AG04449 (cell line): Measurements from ENCODE around the gene LAMA5.

Experiments used
- CTCF ChIA-PET: fragments of 350-600 bp; formaldehyde crosslinking; extraction: SDS; loops from one replicate; lab custom pipeline; 2021; ENCODE audit warnings: antibody characterized with exemption; lab: Yijun Ruan, JAX
- POLR2A ChIA-PET: fragments of 400-600, 350-600 bp; formaldehyde crosslinking; extraction: SDS; loops from one replicate; lab custom pipeline; 2020; ENCODE audit warnings: antibody characterized with exemption, inconsistent platforms; lab: Yijun Ruan, JAX
- DNase-seq: peaks from one replicate; pipeline ENCODE4 v3.0.0-alpha.2; 2010; ENCODE audit warnings: low read depth, low spot score
- H3K4me3 ChIP-seq: 2 replicates; pipeline ENCODE4 v1.5.1; 2011; ENCODE audit warnings: low read depth, mild to moderate bottlenecking, control low read depth, low read length
- TF ChIP-seq, protein P1 (sequence below): IDR thresholded peaks from one replicate; pipeline ENCODE4 v1.5.1; 2011; ENCODE audit warnings: mild to moderate bottlenecking, moderate library complexity, low read length, control low read depth, inconsistent platforms; ENCODE audit not compliant: insufficient read depth; ENCODE audit errors: missing control alignments

Gene LAMA5

DNA sequence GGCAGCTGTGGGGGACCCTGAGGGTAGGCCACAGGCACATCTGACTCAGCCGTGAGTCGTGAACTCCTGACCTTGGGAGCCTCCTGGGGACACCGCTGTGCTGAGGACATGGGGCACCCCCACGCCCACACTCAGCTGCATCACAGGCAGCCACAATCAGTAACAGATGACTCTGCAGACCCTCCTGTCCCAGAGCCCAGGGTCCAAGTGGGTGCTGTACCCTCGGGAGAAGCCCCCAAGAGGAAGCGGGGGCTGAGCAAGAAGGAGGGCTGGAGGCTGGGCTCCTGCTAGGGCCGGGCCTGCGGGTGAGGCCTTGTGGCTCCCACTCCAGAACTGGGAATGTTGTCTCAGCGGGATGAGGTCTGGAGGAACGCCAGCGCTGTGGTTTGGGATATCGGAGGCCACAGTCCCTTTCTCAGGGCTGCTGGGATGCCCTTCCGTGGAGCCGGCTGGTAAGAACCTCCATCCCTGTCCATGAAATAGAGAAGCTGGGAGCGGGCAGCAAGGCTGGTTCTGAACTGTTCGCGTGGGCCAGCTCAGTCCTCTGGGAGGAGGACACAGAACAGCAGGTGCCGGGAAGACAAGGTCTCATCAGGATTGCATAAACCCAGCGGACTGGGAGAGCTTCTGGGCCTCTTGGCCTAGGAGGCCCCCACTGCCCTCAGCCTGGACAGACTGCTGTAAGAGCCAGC, 3.1 kb upstream of the LAMA5 start:
- no peak for DNase-seq
- no peak overlapping the region for H3K4me3 ChIP-seq
- TF ChIP-seq, protein P1, sequence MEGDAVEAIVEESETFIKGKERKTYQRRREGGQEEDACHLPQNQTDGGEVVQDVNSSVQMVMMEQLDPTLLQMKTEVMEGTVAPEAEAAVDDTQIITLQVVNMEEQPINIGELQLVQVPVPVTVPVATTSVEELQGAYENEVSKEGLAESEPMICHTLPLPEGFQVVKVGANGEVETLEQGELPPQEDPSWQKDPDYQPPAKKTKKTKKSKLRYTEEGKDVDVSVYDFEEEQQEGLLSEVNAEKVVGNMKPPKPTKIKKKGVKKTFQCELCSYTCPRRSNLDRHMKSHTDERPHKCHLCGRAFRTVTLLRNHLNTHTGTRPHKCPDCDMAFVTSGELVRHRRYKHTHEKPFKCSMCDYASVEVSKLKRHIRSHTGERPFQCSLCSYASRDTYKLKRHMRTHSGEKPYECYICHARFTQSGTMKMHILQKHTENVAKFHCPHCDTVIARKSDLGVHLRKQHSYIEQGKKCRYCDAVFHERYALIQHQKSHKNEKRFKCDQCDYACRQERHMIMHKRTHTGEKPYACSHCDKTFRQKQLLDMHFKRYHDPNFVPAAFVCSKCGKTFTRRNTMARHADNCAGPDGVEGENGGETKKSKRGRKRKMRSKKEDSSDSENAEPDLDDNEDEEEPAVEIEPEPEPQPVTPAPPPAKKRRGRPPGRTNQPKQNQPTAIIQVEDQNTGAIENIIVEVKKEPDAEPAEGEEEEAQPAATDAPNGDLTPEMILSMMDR: no peak
- CTCF ChIA-PET: interaction anchor here (0.5 to 4.9 kb wide), 6 partner anchors 12 to 841 kb away, joined by 3 to 27 read pairs (median 8); partner anchors contain the start of genes ADRM1 and RPS21
- POLR2A ChIA-PET: no interaction called here

DNA sequence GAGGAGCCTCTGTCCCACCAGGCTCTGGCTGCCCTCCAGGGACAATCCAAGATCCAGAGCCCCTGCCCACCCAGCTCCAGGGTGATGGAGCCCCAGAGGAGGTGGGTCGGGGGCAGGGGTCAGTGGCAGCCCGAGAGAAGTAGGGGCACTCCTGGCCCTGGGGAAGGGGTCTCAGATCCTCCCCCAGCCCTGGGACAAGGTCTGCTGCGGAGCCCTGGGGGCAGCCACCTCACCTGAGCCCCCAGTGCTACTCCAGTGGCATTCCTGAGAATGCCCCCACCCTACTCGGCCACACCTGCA, 2.7 kb upstream of the LAMA5 start:
- POLR2A ChIA-PET: no interaction called here
- TF ChIP-seq, protein P1: no peak

DNA sequence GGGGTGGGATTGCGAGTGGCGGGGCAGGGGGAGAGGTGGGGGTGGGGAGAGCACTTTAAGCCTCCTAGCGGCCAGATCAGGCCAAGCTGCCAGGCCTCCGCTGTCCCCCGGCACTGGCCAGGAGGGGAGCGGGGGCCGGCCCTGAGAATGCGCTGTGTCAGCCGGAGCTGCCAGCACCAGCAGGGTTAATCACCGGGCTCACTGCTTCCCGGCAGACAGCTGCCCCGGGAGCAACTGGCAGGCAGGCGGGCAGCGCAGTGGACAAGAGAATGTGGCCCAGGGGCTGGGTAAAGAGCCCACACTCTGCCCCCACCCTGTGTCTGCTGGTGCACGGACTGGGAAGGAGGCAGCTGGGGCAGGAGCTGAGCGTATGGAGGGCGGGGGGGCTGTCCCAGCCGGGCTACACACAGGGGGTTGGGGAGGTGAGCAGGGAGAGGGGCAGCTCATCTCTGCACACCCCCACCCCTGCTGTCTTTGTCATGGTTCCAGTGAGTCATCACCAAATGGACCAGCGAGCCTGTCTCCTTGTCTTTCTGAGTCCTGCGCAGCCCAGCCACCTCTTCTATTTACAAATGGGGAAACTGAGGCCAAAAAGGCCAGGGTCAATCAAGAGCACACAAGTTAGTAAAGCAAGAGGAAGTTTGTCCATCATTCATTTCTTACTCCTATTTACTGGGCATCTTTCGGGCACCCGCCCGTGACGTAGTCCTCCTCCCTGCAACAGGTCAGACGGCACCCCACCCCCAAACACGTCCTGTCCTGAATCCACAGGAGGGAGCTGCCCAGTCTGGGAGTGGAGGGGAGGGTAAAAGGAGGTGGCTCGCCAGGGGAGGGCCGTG, 2.1 kb upstream of the LAMA5 start:
- TF ChIP-seq, protein P1: peak; percentile 53
- DNase-seq: no peak
- ChIA-PET CTCF (interaction anchor here (0.9 to 4.9 kb wide), 13 partner anchors 10 to 359 kb away, joined by 3 to 27 read pairs (median 4); partner anchors contain the start of genes ADRM1 and RPS21), POLR2A (no interaction called here)
- H3K4me3 ChIP-seq: no peak overlapping the region; the same call in 1 of the 2 replicates

More for the DNA sequence above, 2.7 kb upstream of the LAMA5 start:
- DNase-seq: no peak
- CTCF ChIA-PET: interaction anchor here (0.5 to 4.9 kb wide), 8 partner anchors 9 to 842 kb away, joined by 3 to 27 read pairs (median 5); partner anchors contain the start of genes ADRM1 and RPS21
- H3K4me3 ChIP-seq: no peak overlapping the region

DNA sequence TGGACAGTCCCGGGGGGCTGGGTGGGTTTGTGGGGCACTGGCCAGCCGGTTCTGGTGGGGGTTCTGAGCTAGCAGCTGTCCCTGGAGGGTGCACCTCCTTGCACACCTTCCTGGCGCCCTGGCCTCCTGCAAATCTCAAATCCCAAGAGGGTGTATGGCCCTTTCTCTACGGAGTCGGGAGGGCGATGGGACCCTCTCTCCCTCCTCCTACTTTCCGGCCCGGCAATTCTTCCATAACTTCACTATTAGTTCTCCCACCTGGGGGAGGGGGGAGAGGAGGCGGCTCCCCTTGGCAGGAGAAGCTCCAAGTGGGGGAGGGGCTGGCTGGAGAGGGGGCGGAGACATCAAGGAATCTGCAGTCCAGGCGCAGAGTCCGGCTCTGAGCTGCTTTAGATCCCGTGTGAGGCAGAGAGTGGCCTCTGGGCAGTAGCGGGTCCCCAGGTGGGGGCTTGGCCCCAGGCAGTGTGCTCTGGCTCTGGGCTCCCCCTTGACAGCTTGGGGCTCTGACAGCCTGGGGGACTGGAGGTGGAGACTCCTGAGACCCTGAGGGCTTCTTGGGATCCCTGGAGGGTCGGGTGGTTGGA, 1.4 kb upstream of the LAMA5 start:
- TF ChIP-seq, protein P1: no peak
- H3K4me3 ChIP-seq: peak overlapping the region; percentile 36
- CTCF ChIA-PET: interaction anchor here (0.9 to 4.9 kb wide), 15 partner anchors 8 to 358 kb away, joined by 3 to 27 read pairs (median 4); partner anchors contain the start of genes ADRM1 and RPS21
- no peak for DNase-seq
- POLR2A ChIA-PET: no interaction called here

DNA sequence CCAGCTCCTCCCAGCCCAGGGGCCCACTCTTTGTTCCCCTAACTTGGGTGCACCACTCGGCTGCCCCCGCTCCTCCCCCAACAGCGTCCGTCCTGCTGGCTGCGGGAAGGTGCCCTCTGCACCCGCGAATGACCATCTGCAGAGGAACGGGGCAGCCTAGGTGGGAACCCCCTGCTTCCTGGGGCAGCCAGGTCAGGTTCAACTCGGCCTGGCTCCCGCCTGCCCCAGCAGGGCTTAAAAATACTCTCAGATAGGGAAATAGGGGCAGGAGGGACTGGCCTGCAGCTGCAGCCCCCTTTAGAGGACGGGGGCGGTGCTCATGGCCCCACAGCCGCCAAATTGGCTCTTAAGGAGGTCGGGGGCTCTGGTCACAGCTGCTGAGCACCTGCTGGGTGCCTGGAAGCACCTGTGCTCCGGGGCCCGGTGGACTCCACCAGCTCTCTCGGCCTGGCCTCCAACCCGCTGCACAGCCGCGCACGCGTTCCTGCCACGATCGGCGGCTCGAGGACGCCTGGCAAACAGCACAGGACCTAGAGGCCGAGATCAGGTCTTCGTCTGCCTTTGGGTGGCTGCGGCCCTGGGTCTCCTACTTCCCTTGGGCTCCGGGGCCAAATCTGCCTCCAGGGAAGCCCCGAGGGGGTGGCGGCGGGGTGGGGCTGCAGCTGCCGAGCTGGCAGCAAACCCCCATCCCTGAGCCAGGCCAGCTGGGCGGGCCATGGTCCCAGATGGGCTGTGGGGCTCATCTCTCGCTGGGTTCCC, 700 bp upstream of the LAMA5 start:
- CTCF ChIA-PET: interaction anchor here (1.0 to 4.9 kb wide), 11 partner anchors 9 to 357 kb away, joined by 3 to 27 read pairs (median 4); partner anchors contain the start of gene RPS21
- H3K4me3 ChIP-seq: peak overlapping the region; percentile 25
- TF ChIP-seq, protein P1: no peak
- POLR2A ChIA-PET: interaction anchor here (0.7 kb wide), 1 partner anchor 19 kb away, joined by 4 read pairs; the partner anchor contains the start of gene RPS21
- no peak for DNase-seq
